Measurements from ENCODE around the gene RRAGA.
"Not testable (repeated sequence)": the region's sequence is repeated elsewhere in the genome, so short reads cannot be mapped to it uniquely, and the experiment has no call there.

The RRAGA gene

GRCh38 chr9:19048966-19049916, at the start of gene RRAGA:
Gene RRAGA, plus strand, starts transcription at chr9:19049427. Its CDS starts 233 bp downstream, at chr9:19049660.
- DNase-seq (ENCODE audit: low read depth) = peak; percentile 92

GRCh38 chr9:19000133-19000532, 49.1 kb upstream of the RRAGA start:
- DNase-seq (ENCODE audit: low read depth) = no peak

GRCh38 chr9:19009391-19009965, 39.7 kb upstream of the RRAGA start:
- no peak for DNase-seq (ENCODE audit: low read depth)

- DNase-seq (ENCODE audit: low read depth) = no peak
Observed at GRCh38 chr9:19018201-19018600, 31.0 kb upstream of the RRAGA start.

- no peak for DNase-seq (ENCODE audit: low read depth)
Observed at GRCh38 chr9:19020886-19021455, 28.3 kb upstream of the RRAGA start.

GRCh38 chr9:19021649-19022048, 27.6 kb upstream of the RRAGA start:
- not testable (repeated sequence) for DNase-seq (ENCODE audit: low read depth)

GRCh38 chr9:19022206-19022605, 27.0 kb upstream of the RRAGA start:
- no peak for DNase-seq (ENCODE audit: low read depth)

- DNase-seq (ENCODE audit: low read depth) = no peak
Observed at GRCh38 chr9:19023078-19023477, 26.1 kb upstream of the RRAGA start.

- no peak for DNase-seq (ENCODE audit: low read depth)
Observed at GRCh38 chr9:19026375-19026774, 22.9 kb upstream of the RRAGA start.

GRCh38 chr9:19027825-19028224, 21.4 kb upstream of the RRAGA start:
- DNase-seq (ENCODE audit: low read depth) = no peak

- peak; percentile 64 for DNase-seq (ENCODE audit: low read depth)
Observed at GRCh38 chr9:19028835-19029451, 20.3 kb upstream of the RRAGA start.

- no peak for DNase-seq (ENCODE audit: low read depth)
Observed at GRCh38 chr9:19030899-19031298, 18.3 kb upstream of the RRAGA start.

- DNase-seq (ENCODE audit: low read depth) = no peak
Observed at GRCh38 chr9:19032406-19032805, 16.8 kb upstream of the RRAGA start.

- no peak for DNase-seq (ENCODE audit: low read depth)
Observed at GRCh38 chr9:19033015-19033414, 16.2 kb upstream of the RRAGA start, which contains the start of gene SAXO1. Gene SAXO1, minus strand, starts transcription at chr9:19033209. Its CDS starts 301 bp downstream, at chr9:19032908.

- DNase-seq (ENCODE audit: low read depth) = no peak
Observed at GRCh38 chr9:19036611-19037010, 12.6 kb upstream of the RRAGA start.

- peak; percentile 8 for DNase-seq (ENCODE audit: low read depth)
Observed at GRCh38 chr9:19049917-19050636, 850 bp downstream of the RRAGA start.

GRCh38 chr9:19050637-19051591, 1.7 kb downstream of the RRAGA start:
- DNase-seq (ENCODE audit: low read depth) = no peak

- DNase-seq (ENCODE audit: low read depth) = no peak
Observed at GRCh38 chr9:19057033-19057432, 7.8 kb downstream of the RRAGA start.

- no peak for DNase-seq (ENCODE audit: low read depth)
Observed at GRCh38 chr9:19074229-19074628, 25.0 kb downstream of the RRAGA start.

- DNase-seq (ENCODE audit: low read depth) = no peak
Observed at GRCh38 chr9:19074836-19075235, 25.6 kb downstream of the RRAGA start.

- DNase-seq (ENCODE audit: low read depth) = no peak
Observed at GRCh38 chr9:19085295-19085694, 36.1 kb downstream of the RRAGA start.

Measured in stromal cell of bone marrow (primary cell).